Neural progenitor cell (in vitro differentiated cells): ENCODE measurements around the gene GALNT7.

Experiments
- EZH2phosphoT487 ChIP-seq: fragments of 200-600 bp; sonication (generic); IDR thresholded peaks from 2 replicates; pipeline ENCODE4 v1.6.1; 2017; ENCODE audit warnings: antibody characterized with exemption
- TF ChIP-seq, protein P1 (sequence below): fragments of 200-600 bp; sonication (generic); IDR thresholded peaks from 2 replicates; pipeline ENCODE4 v1.5.1; 2017; ENCODE audit warnings: antibody characterized with exemption, mild to moderate bottlenecking

GRCh38 chr4:173213296-173213695, 44.7 kb downstream of the GALNT7 start:
- TF ChIP-seq, protein P1, sequence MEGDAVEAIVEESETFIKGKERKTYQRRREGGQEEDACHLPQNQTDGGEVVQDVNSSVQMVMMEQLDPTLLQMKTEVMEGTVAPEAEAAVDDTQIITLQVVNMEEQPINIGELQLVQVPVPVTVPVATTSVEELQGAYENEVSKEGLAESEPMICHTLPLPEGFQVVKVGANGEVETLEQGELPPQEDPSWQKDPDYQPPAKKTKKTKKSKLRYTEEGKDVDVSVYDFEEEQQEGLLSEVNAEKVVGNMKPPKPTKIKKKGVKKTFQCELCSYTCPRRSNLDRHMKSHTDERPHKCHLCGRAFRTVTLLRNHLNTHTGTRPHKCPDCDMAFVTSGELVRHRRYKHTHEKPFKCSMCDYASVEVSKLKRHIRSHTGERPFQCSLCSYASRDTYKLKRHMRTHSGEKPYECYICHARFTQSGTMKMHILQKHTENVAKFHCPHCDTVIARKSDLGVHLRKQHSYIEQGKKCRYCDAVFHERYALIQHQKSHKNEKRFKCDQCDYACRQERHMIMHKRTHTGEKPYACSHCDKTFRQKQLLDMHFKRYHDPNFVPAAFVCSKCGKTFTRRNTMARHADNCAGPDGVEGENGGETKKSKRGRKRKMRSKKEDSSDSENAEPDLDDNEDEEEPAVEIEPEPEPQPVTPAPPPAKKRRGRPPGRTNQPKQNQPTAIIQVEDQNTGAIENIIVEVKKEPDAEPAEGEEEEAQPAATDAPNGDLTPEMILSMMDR, result no peak
- TF ChIP-seq EZH2phosphoT487, result no peak
